Subcutaneous abdominal adipose tissue (tissue), 5 donors: ENCODE results near the gene AOC2.
"Not testable (repeated sequence)": the region's sequence is repeated elsewhere in the genome, so short reads cannot be mapped to it uniquely, and the experiment has no call there.

Experiments
- H3K27ac ChIP-seq: one replicate; pipeline ENCODE4 v1.7.0; 2013; ENCODE audit warnings: low read depth, mild to moderate bottlenecking, inconsistent platforms, low read length, moderate library complexity
- H3K27me3 ChIP-seq, 5 donors: one replicate each; pipeline ENCODE4 v1.7.0; 2013; ENCODE audit warnings: low read length in 5 of 5, inconsistent platforms in 1 of 5; ENCODE audit not compliant: control insufficient read depth in 5 of 5, insufficient read depth in 4 of 5
- H3K36me3 ChIP-seq, 5 donors: one replicate each; pipeline ENCODE4 v1.7.0; 2013; ENCODE audit warnings: low read length in 5 of 5; ENCODE audit not compliant: control insufficient read depth in 5 of 5, insufficient read depth in 5 of 5
- H3K4me1 ChIP-seq, 5 donors: one replicate each; pipeline ENCODE4 v1.7.0; 2013; ENCODE audit warnings: low read length in 5 of 5, mild to moderate bottlenecking in 3 of 5, moderate library complexity in 1 of 5; ENCODE audit not compliant: control insufficient read depth in 5 of 5, insufficient read depth in 5 of 5
- H3K4me3 ChIP-seq, 5 donors: one replicate each; pipeline ENCODE4 v1.7.0; 2013; ENCODE audit warnings: low read length in 5 of 5, low read depth in 1 of 5
- H3K9ac ChIP-seq, 5 donors: one replicate each; pipeline ENCODE4 v1.7.0; 2013; ENCODE audit warnings: low read length in 5 of 5, mild to moderate bottlenecking in 4 of 5, moderate library complexity in 3 of 5
- H3K9me3 ChIP-seq, 5 donors: one replicate each; pipeline ENCODE4 v1.7.0; 2013; ENCODE audit warnings: low read length in 5 of 5; ENCODE audit not compliant: control insufficient read depth in 5 of 5
- donor health status: healthy.
- donor health status: healthy.
- donor health status: healthy.
- donor health status: healthy.
- donor health status: healthy.

AOC2 gene

DNA sequence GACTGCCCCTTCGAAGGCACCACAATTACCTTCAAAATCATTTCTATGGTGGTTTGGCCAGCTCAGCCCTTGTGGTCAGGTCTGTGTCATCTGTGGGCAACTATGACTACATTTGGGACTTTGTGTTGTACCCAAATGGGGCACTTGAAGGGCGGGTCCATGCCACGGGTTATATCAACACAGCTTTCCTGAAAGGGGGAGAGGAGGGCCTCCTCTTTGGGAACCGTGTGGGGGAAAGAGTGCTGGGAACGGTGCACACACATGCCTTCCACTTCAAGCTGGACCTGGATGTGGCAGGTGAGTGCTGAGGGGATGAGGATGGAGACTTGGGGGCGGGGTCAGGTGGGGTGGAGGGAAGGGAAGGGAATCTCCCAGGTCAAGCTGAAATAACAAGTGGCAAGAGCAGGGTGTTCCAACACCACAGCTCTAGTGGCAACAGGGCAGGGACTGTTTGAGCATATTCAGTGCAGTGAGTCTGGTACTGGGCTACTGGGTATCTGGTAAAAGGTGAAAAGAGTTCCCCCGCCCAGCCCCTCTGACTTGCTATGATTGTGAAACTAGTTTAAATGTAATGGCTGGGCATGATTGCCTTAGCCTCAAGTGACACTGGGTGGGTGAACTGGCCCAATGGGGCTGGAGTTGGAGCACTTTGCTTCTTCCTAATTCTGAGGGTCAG lies 1.7 kb downstream of the AOC2 start:
- Histone ChIP-seq H3K9me3 (no peaks in the 10 kb centered on the region), H3K27ac (peak overlapping the region; percentile 90), H3K36me3 (peaks cover 10 to 49% (median 36%) of the 10 kb centered on the region in 5 donors), H3K4me3 (peak overlapping the region in 1 of 5 donors; percentile 59), H3K9ac (peak overlapping the region in 4 of 5 donors; percentile 2 to 77 (median 59)), H3K27me3 (no peaks in the 10 kb centered on the region), H3K4me1 (peaks cover 20 to 74% (median 65%) of the 10 kb centered on the region in 5 donors)

DNA sequence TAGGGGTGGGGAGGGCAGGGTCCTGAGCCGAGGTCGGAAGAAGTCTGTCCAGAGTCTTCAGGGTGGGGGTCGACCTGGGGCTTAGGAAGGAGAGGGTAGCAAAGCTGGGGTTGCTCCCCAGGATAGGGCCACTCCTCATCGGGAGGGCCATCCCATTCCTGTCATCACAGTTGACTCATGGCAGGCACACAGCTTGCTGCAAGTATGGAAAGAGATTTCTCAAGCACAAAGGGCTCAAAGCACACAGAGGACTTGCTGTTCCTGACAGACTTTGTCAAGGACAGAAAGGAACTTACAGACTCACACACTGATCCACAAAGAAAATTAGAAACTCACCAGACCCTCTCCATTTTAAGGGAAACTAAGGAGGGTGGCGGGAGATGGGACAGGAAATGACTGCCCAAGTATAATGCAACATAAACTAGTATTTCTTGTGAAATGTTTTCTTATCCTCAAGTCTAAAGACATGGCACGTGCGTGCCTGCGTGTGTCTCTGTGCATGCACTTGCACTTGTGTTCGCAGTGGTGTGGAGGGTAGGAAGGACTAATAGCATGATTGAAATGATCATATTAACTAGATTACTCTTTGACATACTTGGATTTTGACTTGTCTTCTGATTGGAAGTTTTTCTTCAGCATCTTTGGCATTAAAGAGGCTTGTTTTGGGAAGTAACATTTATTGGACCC lies 2.4 kb downstream of the AOC2 start:
- Histone ChIP-seq H3K27ac (peak overlapping the region; percentile 90), H3K4me1 (peaks cover 20 to 74% (median 65%) of the 10 kb centered on the region in 5 donors), H3K9ac (peak overlapping the region in 4 of 5 donors; percentile 6 to 77 (median 48)), H3K9me3 (no peaks in the 10 kb centered on the region), H3K27me3 (no peaks in the 10 kb centered on the region), H3K36me3 (peaks cover 5 to 42% (median 29%) of the 10 kb centered on the region in 5 donors), H3K4me3 (peak overlapping the region in 3 of 5 donors; percentile 25 to 59 (median 26))

DNA sequence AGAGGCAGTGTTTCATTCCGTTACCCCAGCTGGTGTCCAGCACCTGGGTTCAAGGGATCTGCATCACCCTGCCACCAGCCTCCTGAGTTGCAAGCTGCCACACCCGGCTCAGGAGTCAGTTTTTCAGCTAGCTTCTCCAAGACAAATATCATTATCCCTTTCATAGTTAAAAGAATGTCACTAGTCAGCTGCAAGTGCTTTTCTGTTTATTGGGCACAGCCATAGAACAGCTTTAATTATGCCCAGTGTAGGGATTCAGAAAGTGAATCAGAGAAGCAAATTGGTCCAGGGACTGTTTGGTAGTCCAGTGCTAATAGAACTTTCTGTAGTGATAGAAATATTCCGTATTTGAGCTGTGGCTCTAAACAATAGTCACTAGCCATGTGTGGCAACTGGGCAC lies 3.7 kb downstream of the AOC2 start:
- Histone ChIP-seq H3K27me3 (no peaks in the 10 kb centered on the region), H3K27ac (peak overlapping the region; percentile 90), H3K4me1 (peaks cover 20 to 83% (median 65%) of the 10 kb centered on the region in 5 donors), H3K4me3 (no peak overlapping the region), H3K9ac (peak overlapping the region in 1 of 5 donors; percentile 77), H3K36me3 (peaks cover 0 to 28% (median 16%) of the 10 kb centered on the region in 5 donors), H3K9me3 (no peaks in the 10 kb centered on the region)

DNA sequence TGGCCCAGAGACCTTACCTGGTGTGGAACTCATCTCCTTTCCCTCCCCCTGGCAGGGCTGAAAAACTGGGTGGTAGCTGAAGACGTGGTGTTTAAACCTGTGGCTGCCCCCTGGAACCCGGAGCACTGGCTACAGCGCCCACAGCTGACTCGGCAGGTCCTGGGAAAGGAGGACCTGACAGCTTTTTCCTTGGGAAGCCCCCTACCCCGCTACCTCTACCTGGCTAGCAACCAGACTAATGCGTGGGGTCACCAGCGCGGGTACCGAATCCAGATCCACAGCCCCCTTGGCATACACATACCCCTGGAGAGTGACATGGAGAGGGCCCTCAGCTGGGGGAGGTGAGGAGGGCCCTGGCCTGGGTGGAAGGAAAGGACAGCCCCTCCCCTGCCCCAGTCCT lies 4.7 kb downstream of the AOC2 start:
- Histone ChIP-seq H3K4me3 (no peak overlapping the region), H3K27ac (peak overlapping the region; percentile 94), H3K36me3 (peaks cover 0 to 20% (median 19%) of the 10 kb centered on the region in 5 donors), H3K9me3 (no peaks in the 10 kb centered on the region), H3K4me1 (peaks cover 20 to 85% (median 66%) of the 10 kb centered on the region in 5 donors), H3K9ac (peak overlapping the region in 4 of 5 donors; percentile 17 to 77 (median 50)), H3K27me3 (no peaks in the 10 kb centered on the region)

DNA sequence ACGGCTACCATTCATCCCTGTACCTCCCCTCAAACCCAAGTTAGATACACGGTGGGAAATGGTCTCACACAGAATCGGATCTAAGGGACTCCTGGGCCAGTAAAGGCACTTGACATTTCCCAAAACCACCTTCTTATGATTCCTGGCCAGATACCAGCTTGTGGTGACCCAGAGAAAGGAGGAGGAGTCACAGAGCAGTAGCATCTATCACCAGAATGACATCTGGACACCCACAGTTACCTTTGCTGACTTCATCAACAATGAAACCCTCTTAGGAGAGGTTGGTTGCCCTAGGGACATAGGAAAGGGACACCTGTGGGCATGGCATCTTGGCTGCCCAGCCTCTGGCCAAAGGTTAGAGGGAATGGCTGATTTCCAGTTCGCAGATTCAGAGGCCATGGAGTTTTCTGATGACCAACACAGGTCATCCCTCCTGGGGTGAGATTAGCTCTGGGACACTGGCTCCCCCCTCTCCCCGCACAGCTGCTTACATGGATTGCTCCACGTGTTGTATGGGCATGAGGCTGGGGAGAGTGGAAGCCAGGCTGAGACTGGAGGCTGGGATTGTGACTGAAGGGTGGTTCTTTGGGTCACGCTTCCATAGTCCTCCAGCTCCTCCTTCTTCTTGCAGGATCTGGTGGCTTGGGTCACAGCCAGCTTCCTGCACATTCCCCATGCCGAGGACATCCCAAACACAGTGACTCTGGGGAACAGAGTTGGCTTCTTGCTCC lies 5.2 kb downstream of the AOC2 start:
- Histone ChIP-seq H3K9me3 (no peaks in the 10 kb centered on the region), H3K4me1 (peaks cover 17 to 85% (median 66%) of the 10 kb centered on the region in 5 donors), H3K9ac (peak overlapping the region; percentile 17 to 77 (median 55)), H3K27me3 (no peaks in the 10 kb centered on the region), H3K36me3 (peaks cover 0 to 16% (median 13%) of the 10 kb centered on the region in 5 donors), H3K4me3 (peak overlapping the region; percentile 34 to 48 (median 41)), H3K27ac (peak overlapping the region; percentile 94)

DNA sequence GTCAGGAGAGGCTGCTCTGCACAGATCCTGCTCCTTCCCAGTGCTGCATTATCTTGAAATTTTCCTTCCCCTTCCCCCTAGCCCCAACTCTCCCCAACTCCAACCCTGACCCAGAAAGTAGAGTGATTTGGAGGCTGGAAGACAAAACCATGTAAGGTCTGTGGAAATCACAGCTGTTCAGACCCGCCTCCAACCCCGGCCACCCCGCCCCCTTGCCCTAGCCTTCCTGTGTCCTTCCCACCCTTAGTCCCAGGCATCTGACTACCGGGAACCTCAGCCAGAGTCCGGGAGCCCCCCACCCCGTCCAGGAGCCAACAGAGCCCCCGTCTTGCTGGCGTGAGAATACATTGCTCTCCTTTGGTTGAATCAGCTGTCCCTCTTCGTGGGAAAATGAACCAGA lies 6.6 kb downstream of the AOC2 start, which contains the start of gene AOC3:
TSS of gene AOC3 (plus strand) at position 246 of the 400 bp plus-strand sequence. CDS start at position 391, 145 bp downstream.
- Histone ChIP-seq H3K27me3 (no peaks in the 10 kb centered on the region), H3K9ac (peak within 1 kb of the TSS; percentile 71 to 93 (median 81)), H3K4me3 (peak within 1 kb of the TSS; percentile 70 to 92 (median 75)), H3K27ac (peak within 1 kb of the TSS; percentile 94), H3K4me1 (peaks cover 17 to 85% (median 67%) of the 10 kb centered on the region in 5 donors), H3K9me3 (no peaks in the 10 kb centered on the region), H3K36me3 (peaks cover 0 to 16% (median 12%) of the 10 kb centered on the region in 5 donors)

DNA sequence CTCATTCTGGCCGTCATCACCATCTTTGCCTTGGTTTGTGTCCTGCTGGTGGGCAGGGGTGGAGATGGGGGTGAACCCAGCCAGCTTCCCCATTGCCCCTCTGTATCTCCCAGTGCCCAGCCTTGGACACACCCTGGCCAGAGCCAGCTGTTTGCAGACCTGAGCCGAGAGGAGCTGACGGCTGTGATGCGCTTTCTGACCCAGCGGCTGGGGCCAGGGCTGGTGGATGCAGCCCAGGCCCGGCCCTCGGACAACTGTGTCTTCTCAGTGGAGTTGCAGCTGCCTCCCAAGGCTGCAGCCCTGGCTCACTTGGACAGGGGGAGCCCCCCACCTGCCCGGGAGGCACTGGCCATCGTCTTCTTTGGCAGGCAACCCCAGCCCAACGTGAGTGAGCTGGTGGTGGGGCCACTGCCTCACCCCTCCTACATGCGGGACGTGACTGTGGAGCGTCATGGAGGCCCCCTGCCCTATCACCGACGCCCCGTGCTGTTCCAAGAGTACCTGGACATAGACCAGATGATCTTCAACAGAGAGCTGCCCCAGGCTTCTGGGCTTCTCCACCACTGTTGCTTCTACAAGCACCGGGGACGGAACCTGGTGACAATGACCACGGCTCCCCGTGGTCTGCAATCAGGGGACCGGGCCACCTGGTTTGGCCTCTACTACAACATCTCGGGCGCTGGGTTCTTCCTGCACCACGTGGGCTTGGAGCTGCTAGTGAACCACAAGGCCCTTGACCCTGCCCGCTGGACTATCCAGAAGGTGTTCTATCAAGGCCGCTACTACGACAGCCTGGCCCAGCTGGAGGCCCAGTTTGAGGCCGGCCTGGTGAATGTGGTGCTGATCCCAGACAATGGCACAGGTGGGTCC lies 7.2 kb downstream of the AOC2 start:
- Histone ChIP-seq H3K4me3 (peak overlapping the region; percentile 70 to 95 (median 75)), H3K9ac (peak overlapping the region; percentile 71 to 93 (median 81)), H3K27ac (peak overlapping the region; percentile 94), H3K36me3 (peaks cover 0 to 20% (median 15%) of the 10 kb centered on the region in 5 donors), H3K4me1 (peaks cover 18 to 83% (median 70%) of the 10 kb centered on the region in 5 donors)
- not testable (repeated sequence) for H3K27me3 ChIP-seq, H3K9me3 ChIP-seq

DNA sequence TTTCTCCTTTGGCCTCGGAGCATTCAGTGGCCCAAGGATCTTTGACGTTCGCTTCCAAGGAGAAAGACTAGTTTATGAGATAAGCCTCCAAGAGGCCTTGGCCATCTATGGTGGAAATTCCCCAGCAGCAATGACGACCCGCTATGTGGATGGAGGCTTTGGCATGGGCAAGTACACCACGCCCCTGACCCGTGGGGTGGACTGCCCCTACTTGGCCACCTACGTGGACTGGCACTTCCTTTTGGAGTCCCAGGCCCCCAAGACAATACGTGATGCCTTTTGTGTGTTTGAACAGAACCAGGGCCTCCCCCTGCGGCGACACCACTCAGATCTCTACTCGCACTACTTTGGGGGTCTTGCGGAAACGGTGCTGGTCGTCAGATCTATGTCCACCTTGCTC lies 8.0 kb downstream of the AOC2 start:
- Histone ChIP-seq H3K9me3 (no peaks in the 10 kb centered on the region), H3K27me3 (no peaks in the 10 kb centered on the region), H3K4me1 (peaks cover 17 to 83% (median 71%) of the 10 kb centered on the region in 5 donors), H3K4me3 (peak overlapping the region; percentile 70 to 95 (median 75)), H3K27ac (peak overlapping the region; percentile 94), H3K36me3 (peaks cover 0 to 27% (median 22%) of the 10 kb centered on the region in 5 donors), H3K9ac (peak overlapping the region; percentile 72 to 89 (median 81))

DNA sequence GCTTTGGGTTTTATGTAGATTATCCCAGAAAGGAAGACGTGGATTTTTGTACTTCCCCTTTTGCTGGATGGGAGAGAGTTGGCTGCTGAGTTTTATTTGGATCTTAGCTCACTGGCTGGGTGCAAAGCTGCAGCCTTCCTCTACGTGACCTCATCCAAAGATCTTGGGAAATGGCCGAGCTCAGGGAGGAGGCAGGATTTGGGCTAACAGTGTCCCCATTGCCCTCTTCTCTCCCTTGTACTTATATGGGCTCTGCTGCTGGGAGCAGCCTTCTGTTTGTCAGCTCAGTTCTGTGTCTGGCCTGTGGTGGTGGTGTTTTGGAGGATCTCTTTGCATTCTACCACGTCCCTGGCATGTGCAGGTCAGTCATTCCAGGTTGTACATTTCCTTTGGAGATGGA lies 8.6 kb downstream of the AOC2 start:
- Histone ChIP-seq H3K9me3 (no peaks in the 10 kb centered on the region), H3K27ac (peak overlapping the region; percentile 94), H3K9ac (peak overlapping the region; percentile 72 to 89 (median 81)), H3K36me3 (peaks cover 4 to 33% (median 22%) of the 10 kb centered on the region in 5 donors), H3K27me3 (no peaks in the 10 kb centered on the region), H3K4me1 (peaks cover 17 to 81% (median 68%) of the 10 kb centered on the region in 5 donors), H3K4me3 (peak overlapping the region; percentile 70 to 95 (median 75))
